Measurements from ENCODE around the gene CLC. TPM values are rescaled to one million over a fixed set of nuclear protein-coding genes. Genes with fewer than 3 reads are reported as not detected.
"Not testable (repeated sequence)": the region's sequence is repeated elsewhere in the genome, so short reads cannot be mapped to it uniquely, and the experiment has no call there.

Gene CLC
- total RNA-seq, 2 donors from 2014 or later = not detected

- TF ChIP-seq CTCF (conservative IDR thresholded peaks at IDR 0.05) = no peak
- Mint-ChIP-seq H3K27ac (no peak overlapping the region), H3K36me3 (ENCODE audit: low read depth) (no peaks in the 10 kb centered on the region), H3K4me3 (no peak overlapping the region), H3K4me1 (no peaks in the 10 kb centered on the region), H3K9me3 (peaks cover under 1% of the 10 kb centered on the region), H3K27me3 (ENCODE audit: insufficient read depth) (peaks cover 28% of the 10 kb centered on the region)
- Histone ChIP-seq H3K36me3 (ENCODE audit: control insufficient read depth, insufficient read depth, low read length) (no peaks in the 10 kb centered on the region), H3K9ac (ENCODE audit: extremely low read depth, low read length, poor library complexity, severe bottlenecking) (no peak overlapping the region), H3K27me3 (ENCODE audit: control insufficient read depth, insufficient read depth, low read length, poor library complexity, severe bottlenecking) (peaks cover 40% of the 10 kb centered on the region), H3K4me3 (ENCODE audit: low read length) (no peak overlapping the region), H3K27ac (ENCODE audit: low read depth, low read length) (no peak overlapping the region), H3K9me3 (ENCODE audit: control insufficient read depth, low read length) (no peaks in the 10 kb centered on the region), H3K4me1 (ENCODE audit: control insufficient read depth, insufficient read depth, low read length) (no peaks in the 10 kb centered on the region)
- DNase-seq = no peak
Observed at GRCh38 chr19:39725995-39726394, 11.8 kb downstream of the CLC start.

- peaks cover 23% of the 10 kb centered on the region for H3K9me3 Mint-ChIP-seq
- H3K36me3 ChIP-seq (ENCODE audit: control insufficient read depth, insufficient read depth, low read length); H3K4me1 ChIP-seq (ENCODE audit: control insufficient read depth, insufficient read depth, low read length); H3K4me3 Mint-ChIP-seq; H3K9me3 ChIP-seq (ENCODE audit: control insufficient read depth, low read length); H3K4me3 ChIP-seq (ENCODE audit: low read length); H3K27ac ChIP-seq (ENCODE audit: low read depth, low read length); H3K27me3 ChIP-seq (ENCODE audit: control insufficient read depth, insufficient read depth, low read length, poor library complexity, severe bottlenecking); H3K9ac ChIP-seq (ENCODE audit: extremely low read depth, low read length, poor library complexity, severe bottlenecking); DNase-seq; H3K36me3 Mint-ChIP-seq (ENCODE audit: low read depth); H3K27ac Mint-ChIP-seq; H3K4me1 Mint-ChIP-seq: not testable (repeated sequence)
- 56 to 73% methylated on average over 2 to 3 of the region's 3 CpGs for WGBS, 2 experiments (ENCODE audit: insufficient coverage in 1 of 2, insufficient read length in 1 of 2)
- H3K27me3 Mint-ChIP-seq (ENCODE audit: insufficient read depth) = peaks cover 23% of the 10 kb centered on the region
Observed at GRCh38 chr19:39720144-39720543, 17.7 kb downstream of the CLC start.

- peaks cover 3% of the 10 kb centered on the region for H3K27me3 Mint-ChIP-seq (ENCODE audit: insufficient read depth)
- Histone ChIP-seq H3K36me3 (ENCODE audit: control insufficient read depth, insufficient read depth, low read length) (no peaks in the 10 kb centered on the region), H3K9ac (ENCODE audit: extremely low read depth, low read length, poor library complexity, severe bottlenecking) (no peak overlapping the region), H3K4me1 (ENCODE audit: control insufficient read depth, insufficient read depth, low read length) (no peaks in the 10 kb centered on the region), H3K27ac (ENCODE audit: low read depth, low read length) (no peak overlapping the region), H3K27me3 (ENCODE audit: control insufficient read depth, insufficient read depth, low read length, poor library complexity, severe bottlenecking) (no peaks in the 10 kb centered on the region), H3K4me3 (ENCODE audit: low read length) (no peak overlapping the region), H3K9me3 (ENCODE audit: control insufficient read depth, low read length) (no peaks in the 10 kb centered on the region)
- H3K4me1 Mint-ChIP-seq = no peaks in the 10 kb centered on the region
- 90 to 92% methylated on average over 3 to 4 of the region's 4 CpGs for WGBS, 2 experiments (ENCODE audit: insufficient coverage in 1 of 2, insufficient read length in 1 of 2)
- peaks cover 3% of the 10 kb centered on the region for H3K9me3 Mint-ChIP-seq
- H3K36me3 Mint-ChIP-seq (ENCODE audit: low read depth) = no peaks in the 10 kb centered on the region
- TF ChIP-seq CTCF (conservative IDR thresholded peaks at IDR 0.05) = no peak
- no peak overlapping the region for H3K27ac Mint-ChIP-seq
- no peak for DNase-seq
- H3K4me3 Mint-ChIP-seq = no peak overlapping the region
Observed at GRCh38 chr19:39710333-39710890, 27.4 kb downstream of the CLC start.
